B cell (primary cell): Measurements from ENCODE around the gene ITGB4.

Experiments used
- CTCF ChIP-seq: fragments of 200-600 bp; IDR thresholded peaks from one replicate; pipeline ENCODE4 v1.8.0; 2022; ENCODE audit warnings: antibody characterized with exemption, mild to moderate bottlenecking
- EZH2 ChIP-seq: IDR thresholded peaks from 2 replicates; pipeline ENCODE4 v1.6.1; 2012; ENCODE audit warnings: borderline replicate concordance, low read depth, mild to moderate bottlenecking, moderate library complexity, low read length; ENCODE audit not compliant: insufficient read depth, poor library complexity, severe bottlenecking

DNA sequence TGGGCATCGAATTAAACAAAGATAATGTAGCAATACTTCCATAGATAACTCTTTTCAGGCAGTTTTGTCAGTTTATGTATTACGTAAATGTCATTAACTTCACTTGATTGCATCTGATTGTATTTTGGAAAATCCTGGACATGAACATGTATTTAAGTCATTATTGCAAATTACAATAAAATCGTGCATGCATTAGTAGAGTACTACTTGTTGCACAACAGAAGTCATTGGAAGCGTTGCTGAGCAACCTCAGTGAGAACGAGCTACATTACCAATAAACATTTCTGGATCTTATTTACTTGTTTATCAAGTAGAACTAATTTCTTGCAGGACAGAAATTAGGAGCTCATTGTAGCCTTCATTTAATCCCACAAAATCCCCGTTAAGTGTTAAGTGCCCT, 70.0 kb downstream of the ITGB4 start:
- TF ChIP-seq CTCF (no peak), EZH2 (no peak)
